C1 segment of cervical spinal cord (tissue), 14 donors: ENCODE data around the gene GDNF.

ENCODE experiments used
- DNase-seq, 14 donors: peaks; one replicate each; lab custom pipeline; 2025; lab: John Stamatoyannopoulos, UW

Gene GDNF

DNA sequence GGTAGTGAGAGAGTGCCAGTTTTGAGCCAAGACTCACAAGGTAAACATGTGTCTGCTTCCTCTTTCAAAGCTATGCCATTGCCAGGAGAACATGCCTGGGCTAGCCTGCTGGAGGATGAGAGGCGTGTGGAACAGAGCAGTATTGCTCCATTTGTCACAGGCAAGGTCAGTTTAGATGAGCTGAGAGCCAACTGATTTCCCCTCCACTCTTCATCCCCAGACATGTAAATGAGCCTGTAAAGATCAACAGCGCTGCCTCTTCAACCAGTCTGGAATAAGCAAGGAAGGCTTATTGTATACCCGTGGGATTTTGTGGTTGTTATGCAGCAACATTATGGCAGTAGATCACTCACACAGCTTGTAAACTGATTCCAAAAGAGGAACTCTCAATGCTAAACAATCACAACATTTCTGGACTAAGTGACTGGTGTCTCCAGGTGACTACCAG lies 8.2 kb upstream of the GDNF start:
- no peak for DNase-seq

DNA sequence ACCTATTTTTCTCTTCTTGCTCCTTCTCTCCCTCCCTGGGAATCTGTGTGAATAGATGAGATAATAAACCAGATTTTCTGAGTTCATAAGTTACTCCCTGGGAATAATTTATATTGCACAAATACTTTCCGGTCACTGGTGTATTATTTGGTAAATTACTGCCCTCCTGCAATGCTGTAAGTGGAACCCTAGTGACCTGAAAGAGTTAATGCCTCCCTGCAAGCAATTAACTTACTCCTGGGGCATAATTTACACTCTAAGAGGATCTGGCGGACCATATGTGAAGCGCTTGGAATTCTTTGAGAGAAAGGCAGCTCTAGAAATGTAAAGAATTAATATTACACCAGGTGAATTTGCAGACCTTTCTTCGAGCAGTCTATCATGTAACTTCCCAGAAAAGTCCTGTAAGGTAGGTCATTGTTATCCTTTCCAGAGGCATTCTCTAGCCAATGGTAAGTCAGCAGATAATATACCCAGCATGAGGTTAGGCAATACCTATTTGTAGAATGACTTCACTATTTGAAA lies 7.0 kb upstream of the GDNF start:
- no peak for DNase-seq

DNA sequence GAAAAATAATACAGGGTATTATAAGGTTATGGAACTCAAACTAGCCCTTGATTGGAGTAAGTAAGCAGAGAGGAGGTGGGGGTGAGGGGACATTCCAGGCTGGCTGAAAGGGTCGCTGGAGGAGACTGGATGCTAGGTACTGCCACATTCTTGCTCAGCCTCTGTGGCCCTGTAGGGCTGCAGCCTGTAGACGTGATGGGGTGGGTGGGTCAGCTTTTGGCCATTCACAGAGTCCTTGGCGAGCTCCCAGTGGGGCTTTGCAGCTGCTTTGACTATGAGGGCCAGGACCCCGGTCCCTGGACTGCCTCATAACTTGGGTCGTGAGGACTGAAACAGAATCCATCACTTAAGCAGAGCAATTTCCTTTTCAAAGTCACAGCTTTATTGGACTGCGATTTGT lies 4.2 kb upstream of the GDNF start:
- no peak for DNase-seq

DNA sequence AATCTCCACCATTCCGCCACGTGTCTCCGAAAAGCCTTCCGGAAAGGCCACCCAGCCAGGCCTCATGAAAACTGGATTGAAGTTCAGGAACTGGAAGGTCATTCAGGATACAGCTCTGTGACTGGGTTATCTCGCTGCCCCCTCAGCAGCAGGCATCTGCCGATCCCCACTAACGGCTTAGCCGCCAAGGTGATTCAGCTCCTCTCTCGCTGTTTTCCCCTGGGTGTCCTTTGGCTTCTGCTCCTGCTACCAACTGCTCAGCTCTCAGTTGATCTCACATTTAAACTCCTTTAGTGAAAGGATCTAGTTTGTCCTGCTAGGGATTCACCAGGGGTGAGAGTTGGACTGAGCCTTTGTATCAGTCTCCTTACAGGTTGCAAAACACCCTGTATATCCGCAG lies 2.2 kb upstream of the GDNF start:
- DNase-seq, result no peak

DNA sequence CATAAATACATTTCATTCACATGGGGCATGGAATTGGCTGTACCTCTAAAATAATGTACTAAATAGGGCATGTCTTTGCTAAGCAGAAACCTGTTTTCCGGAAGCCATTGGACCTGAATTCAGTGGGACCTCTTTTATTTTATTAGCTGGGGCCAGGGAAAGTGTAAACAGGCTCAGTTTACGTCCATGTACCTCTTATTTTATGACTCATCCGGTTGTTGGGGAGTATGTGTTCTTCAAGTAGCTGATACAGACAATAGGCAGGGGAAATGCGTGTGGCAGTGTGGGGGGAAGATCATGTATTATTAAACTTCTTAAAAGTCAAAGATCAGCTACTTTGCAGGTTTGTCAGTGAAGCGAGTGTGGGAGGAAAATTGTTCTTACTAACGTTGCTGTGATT lies 1.4 kb upstream of the GDNF start:
- no peak for DNase-seq

DNA sequence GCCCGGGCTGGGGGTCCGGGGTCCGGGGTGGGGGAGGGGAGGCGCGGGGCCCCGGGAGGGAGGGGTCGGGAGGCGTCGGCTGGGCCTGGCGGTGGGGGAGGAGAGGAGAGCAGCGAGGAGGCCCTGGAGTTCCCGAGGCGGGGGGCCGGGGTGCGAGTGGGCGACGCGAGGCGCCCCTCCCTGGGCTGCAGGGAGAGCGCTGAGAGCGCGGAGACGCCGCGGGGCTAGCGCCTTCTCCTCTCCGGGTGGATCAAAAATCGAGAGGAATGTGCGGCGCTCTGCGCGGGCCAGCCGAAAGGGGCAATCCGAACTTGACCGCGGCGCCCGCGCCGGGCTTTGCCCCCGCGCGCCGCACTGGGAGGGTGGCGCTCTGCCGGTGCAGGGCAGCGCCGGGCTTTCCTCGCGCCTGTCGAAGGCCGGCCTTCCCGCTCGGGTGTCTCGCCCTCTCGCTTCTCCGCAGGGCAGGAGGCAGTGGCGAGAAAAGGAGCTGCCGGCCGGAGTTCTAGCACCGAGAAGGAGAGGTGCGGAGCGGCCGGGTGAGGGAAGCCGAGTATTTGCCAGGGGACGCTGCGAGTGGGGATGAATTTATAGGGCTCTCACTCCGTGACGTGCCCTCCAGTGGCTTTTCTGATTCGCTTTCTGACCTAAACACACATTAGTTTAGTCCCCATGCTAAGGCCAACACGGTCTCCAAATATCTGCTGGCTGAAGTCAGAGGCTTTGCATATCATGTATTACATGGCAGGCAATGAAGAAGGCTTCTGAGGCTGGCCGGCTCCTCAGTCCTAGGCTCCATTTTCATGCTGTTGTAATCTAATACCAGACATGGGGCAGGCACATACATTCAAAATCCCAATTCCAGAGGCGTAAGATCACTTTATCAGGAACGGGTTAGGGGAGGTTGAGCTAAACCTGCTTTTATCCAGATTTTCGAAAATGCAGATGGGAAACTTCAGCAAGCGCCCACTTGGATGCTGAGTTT lies 503 bp upstream of the GDNF start:
- DNase-seq, result peak in 8 of 14 donors; percentile 13 to 76 (median 40)

DNA sequence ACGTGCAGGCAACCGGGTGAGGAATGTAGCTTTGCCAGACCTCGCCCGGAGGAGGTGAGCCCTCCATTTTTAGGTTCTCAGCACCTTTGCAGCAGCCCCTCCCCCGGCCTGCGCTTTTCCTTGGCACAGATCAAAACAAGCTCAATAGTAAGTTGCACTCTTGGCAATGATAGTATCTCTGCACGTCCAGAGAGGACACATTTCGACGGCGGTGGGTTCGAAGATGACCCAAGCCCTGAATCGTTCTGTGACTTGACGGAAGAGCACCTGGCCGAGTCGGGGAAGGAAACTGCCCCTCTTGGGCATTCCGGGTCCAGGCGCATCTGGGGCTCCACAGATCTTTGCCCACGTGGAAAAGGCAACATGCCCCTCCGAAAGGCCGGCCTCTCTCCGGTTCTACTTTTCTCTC lies 904 bp downstream of the GDNF start:
- DNase-seq, result peak in 1 of 14 donors; percentile 36

DNA sequence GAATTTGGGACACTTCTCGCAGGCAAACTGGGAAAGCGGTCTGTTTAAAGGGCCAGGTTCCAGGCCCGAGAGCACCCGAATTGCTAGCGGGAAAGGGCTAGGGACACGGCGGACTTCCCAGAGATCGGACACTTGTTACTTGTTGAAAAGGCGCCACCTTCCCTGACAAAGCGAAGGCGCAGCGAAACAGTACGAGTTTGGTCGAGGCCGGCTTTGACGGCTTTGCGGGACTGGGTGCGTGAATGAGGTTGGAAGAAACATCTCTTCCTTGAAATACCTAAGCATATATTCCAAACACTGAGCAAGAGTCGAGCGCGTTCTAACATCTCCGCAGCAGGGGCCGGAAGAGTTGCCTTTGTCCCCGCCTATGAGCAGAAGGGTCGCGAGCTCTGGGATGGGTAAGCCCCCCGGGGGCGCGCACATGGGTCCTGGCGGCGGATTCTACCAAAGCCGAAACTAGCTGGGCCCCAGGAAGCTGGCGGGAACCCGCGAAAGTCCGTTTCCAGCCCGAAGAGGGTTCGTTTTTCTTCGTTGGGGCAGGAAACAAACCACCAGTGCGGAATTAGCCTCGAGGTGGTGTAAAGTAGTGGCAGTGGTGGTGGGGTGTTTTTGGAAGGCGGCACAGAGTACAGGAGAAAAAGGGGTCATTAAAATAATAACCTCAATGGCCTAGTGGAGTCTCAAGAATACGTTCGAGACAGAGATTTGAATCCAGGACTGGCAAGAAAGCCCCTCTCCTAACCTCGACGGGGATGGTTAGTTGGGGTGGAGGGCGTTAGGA lies 1.5 kb downstream of the GDNF start:
- DNase-seq, result peak in 6 of 14 donors; percentile 8 to 59 (median 29)

DNA sequence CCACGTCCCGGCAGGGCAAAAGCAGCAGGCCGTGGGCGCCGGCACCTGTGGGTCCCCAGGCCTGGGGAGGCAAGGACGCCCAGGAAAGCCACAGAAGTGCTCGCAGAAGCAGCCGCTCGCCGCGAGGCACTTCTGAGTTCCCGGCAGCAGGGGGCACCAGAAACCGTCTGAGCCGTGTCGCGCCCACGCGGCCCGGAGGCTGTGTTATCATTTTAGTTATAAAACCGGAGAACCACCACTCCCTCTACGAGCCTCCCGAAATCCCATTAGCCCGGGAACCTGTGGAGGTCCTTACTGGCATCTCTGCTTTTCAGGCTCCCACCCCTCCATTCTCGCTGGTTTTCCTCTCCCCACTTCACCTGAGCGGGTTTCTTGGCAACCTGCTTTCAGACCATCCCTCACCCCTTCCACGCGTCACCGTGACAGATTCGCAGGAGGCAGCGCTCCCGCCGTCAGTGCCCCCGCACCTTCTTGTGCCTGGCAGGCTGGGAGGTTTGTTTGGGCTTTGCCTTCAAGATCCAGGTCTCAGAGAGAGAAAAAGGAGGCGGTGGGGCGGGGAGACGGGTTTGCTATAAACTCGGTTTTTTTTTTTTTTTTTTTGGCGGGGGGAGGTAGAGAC lies 2.3 kb downstream of the GDNF start:
- peak in 13 of 14 donors; percentile 11 to 87 (median 61) for DNase-seq

DNA sequence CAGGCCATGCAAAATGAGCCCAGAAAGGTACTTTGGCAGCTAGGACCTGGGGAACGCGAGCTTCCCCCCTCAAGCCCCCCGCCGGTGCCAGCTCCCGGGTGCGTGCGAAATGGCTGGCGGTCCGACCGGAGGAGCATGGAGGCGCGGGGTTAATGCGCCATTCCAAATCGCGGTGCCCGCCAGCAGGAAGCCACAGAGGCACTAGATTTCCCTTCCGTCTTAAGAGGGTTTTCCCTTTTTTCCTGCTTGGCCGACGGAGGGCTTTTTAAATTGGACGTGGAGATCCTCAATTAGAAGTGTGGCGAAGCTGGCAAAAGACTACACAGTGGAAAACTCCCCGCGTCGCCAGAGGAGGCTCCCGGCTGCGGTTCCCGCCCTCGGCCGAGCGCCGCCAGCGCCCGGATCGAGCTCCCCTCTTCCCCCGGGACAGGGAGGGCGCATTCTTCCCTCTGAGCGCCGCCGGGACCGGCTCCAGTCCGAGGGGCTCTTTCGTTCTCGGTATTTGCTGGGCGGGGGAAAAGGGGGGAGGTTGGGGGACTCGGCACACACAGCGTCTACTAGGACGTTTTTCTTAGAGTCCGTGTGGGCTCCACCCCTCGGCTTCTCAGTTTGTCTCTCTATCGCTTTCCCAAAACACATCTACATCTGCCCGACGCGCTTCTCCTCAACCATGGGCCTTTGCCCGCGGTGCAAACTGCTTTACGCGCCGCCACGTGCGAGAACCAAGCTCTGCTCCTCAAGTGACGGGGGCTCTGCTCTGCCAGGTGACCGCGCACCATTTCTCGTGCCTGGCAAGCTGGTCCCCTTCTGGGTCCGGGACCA lies 3.0 kb downstream of the GDNF start:
- peak in 5 of 14 donors; percentile 28 to 51 (median 38) for DNase-seq

DNA sequence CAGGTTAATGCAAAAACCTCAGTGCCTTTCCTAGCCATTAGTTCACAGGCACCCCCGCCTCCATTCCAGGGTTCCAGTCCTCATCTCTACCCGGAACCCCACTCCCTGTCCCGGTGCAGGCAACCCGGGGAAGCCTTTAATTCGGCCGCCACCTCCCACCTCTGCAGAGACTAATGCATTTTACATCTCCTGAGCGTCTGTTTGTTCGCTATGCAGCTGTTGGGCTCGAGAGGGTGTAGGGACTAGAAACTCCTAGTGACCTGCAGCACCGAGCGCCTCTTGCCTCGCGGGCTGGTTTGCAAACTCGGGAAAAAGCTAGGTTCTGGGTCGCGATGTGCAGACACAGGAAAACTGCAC lies 3.6 kb downstream of the GDNF start:
- DNase-seq, result no peak

DNA sequence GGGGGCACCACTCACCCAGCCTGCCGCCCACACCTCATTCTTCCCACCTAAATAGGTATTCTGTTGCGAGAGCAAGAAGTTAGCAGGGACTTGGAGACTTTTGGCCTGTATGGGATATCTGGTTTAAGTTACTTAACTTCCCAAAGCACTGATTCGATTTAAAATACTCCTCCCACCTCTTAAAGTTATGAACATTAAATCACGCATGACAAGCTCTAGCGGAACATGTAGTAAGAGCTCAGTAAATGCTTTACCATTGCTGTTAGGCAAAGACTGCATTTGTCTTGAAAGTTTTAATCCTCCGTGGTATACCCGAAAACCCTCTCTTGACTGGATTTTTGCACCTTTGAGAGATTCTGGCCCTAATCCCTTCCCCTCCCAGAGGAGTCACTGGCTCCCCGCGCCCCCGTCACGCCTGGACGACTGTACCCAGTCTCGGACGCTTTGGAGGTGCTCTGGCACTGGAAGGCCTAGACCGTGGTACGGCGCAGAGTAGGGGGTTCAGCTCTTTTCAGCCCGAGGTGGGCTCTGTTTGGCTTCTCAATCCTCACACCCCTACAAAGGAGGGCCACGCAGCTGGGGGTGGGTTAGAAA lies 4.4 kb downstream of the GDNF start:
- no peak for DNase-seq

DNA sequence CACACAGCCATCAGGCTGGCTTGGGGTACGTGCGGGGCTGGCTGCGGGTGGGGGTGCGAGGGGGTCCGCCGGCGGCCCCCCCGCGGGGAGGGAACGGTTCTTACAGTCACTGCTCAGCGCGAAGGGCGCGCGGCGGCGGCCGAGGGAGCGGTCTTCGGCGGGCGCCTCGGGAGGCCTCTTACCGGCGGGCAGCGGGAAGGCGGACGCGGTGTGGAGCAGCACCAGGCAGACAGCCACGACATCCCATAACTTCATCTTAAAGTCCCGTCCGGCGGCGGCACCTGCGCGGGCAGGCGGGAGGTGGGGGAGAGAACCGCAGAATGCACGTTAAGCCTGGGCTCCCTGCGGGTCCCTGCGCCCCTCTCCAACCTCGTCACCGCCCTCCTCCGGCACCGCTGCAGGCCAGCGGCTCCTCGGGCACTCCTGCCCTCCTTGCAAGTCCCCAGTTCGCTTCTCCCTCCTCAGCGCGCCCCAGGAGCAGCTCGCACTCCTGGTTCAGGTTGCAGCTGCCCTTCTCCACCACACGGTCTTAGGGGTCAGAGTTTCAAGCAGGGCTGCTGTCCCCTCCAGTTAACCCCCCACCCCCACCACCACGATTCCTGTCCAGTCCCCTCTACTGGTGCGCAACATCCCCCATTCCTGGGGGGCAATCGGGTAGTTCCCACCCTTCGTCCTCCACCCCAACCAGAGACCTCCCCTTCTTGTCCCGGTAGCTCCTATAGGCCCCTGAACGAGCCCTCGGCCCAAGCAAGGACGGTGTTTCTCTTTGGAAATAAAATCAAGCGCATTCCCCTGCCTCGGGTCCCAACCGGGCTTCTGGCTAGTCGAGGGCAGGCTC lies 5.1 kb downstream of the GDNF start:
- DNase-seq, result peak in 4 of 14 donors; percentile 10 to 31 (median 20)

DNA sequence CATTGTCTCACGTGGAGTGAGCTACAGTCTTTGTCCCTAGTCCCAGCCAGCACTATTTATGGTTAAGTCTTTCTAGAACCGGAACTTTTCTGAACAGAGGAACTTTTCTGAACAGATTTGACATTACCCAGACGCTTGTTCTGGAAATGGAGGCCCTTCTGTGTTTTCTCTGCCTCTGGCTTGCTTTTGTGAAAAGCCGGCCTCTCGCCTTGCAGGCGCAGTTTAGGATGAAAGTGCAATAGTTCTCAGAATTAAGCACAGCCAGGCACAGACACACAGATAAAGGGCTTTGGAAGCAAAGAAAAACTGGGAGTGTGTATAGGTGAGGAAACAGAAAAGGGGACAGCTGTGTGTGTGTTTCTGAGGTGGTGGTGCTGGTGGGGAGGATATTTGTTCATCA lies 5.9 kb downstream of the GDNF start:
- DNase-seq, result peak in 2 of 14 donors; percentile 11 to 12

DNA sequence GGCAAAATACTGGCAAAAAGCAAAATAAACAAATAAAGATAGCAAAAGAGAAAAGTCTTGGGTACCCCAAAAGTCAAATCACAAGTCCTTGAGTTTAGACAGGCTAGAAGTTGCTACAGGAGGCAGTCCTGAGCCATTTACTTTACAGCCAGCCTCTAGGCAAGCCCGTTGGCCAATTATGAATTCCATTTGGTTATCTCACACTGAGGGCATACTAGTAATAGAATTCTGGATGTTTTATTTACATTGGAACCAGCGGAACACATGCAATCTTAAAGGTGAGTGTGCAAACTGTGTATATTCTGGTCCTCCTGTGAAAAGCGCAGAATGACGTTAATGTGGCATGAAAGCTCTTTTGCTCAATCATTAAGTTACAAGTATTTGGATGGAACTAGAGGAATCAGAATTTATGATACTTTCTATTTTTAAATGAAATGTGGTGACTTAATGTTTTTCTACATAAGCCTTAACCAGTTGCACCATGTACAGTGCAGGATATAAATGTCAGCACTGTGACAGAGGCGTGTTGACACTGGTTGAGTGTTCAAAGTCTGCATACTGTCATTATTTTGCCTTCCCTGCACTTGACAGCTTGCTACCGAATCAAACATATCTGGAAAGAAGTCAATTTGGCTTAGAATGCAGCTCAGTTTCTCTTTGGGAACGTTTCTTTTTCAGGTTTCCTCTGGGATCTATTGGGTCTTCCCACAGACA lies 7.9 kb downstream of the GDNF start:
- no peak for DNase-seq

DNA sequence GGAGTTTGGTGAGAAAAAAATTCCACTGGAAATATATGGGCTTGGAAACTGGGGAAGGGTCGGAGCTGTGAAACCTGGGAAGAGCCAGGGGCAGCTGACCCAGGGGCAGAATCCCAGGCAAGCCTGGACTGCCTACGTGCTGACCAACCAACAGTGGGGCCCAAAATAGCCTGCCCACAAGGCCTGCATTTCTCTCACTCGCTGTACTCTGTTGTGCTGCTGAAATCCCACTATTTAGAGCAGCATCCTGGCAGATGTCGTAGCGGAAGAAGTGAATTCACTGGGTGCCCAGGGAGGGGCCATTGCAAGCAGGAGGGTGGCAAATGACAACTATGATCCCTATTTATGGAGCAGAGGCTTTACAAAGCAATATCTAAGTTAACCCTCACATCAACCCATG lies 9.5 kb downstream of the GDNF start:
- no peak for DNase-seq

DNA sequence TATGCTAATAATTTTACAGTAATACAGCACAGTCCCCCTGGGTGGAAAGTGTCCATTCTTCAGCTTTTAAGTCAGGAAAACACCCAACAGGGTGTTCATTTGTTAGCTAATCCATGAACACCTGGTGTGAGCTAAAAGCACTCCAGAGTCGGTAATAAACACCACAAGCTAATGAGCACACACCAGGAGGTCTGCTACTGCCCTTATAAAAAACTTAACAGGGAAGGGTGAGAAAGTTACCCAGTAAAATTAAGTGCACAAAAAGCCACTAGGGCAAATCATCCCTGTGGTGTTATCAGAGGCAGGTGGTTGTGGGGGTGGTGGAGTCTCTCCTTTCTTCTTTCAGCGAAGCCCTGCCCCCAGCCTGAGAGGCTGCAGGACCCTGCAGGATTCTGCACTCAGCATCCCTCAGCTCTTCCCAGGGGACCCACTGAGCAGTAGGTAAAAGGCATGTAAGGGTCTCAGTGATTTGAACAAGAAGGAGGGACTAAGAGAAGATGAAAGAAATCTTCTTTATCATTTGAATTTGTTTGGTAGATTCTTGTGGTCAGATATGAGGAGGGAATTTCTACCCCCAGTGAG lies 14.4 kb downstream of the GDNF start:
- no peak for DNase-seq

DNA sequence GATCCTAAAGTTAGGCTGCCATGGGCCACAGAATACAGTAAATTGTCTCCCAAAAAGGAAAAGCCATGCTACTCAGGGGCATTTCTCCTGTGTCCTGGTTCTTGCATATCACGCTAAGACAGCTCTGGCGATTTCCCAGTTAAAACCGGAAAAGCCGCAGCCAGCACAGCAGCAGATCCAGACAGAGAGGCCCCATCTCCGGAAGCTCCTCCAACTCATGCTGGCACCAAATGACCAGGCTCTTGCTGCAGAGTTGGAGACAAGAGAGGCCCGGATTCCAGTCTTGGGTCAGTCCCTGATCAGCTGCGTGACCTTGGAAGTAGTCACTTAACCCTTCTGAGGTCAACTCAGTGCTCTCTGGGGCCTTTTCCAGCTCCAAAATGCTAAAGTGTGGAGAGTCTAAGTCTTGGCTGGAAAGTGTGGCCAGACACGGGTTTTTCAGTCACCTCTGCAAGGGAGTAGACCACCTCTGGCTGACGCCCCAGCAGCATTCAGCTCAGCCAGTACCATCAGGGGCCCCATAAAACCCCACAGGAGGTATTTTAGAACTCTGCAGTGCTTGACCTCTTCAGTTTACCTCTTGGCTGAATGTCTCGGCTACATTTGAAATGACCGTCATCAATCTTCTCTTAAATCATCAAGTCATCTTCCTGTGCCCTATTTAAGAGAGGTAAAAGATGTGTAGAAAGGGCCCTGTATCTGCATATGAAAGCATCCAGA lies 16.2 kb downstream of the GDNF start:
- DNase-seq, result no peak
